ENCODE data around the gene TTC22. TPM values are rescaled to one million over a fixed set of nuclear protein-coding genes. Genes with fewer than 3 reads are reported as not detected.

TTC22 gene
- total RNA-seq, 1 donor from 2014 or later: 5.7 TPM

DNA sequence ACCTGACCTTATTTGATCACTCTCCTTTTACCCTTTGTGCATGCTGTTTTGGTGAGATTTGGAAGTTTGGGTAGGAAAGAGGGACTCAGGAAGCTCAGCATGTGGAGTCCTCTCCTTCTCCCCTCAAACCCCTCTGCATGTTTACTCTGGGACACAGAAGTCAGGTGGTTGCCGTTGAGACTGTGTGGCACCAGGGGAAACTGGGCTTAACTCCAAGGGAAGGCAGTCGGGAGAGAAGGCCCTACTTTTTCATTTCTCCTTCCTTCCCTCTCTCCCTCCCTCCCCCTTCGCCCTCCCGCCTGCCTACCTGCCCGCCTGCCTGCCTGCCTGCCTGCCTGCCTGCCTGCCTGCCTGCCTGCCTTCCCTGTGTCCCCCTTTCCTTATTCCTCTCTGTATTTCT, 34.8 kb upstream of the TTC22 start:
- H3K27me3 ChIP-seq (ENCODE audit: control insufficient read depth, insufficient read depth, low read length): peaks cover 3% of the 10 kb centered on the region
- TF ChIP-seq, protein P1, sequence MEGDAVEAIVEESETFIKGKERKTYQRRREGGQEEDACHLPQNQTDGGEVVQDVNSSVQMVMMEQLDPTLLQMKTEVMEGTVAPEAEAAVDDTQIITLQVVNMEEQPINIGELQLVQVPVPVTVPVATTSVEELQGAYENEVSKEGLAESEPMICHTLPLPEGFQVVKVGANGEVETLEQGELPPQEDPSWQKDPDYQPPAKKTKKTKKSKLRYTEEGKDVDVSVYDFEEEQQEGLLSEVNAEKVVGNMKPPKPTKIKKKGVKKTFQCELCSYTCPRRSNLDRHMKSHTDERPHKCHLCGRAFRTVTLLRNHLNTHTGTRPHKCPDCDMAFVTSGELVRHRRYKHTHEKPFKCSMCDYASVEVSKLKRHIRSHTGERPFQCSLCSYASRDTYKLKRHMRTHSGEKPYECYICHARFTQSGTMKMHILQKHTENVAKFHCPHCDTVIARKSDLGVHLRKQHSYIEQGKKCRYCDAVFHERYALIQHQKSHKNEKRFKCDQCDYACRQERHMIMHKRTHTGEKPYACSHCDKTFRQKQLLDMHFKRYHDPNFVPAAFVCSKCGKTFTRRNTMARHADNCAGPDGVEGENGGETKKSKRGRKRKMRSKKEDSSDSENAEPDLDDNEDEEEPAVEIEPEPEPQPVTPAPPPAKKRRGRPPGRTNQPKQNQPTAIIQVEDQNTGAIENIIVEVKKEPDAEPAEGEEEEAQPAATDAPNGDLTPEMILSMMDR (IDR thresholded peaks at IDR 0.05; ENCODE audit: insufficient read depth, low read length, poor library complexity, severe bottlenecking): no peak
- no peak for DNase-seq (ENCODE audit: low read depth)

DNA sequence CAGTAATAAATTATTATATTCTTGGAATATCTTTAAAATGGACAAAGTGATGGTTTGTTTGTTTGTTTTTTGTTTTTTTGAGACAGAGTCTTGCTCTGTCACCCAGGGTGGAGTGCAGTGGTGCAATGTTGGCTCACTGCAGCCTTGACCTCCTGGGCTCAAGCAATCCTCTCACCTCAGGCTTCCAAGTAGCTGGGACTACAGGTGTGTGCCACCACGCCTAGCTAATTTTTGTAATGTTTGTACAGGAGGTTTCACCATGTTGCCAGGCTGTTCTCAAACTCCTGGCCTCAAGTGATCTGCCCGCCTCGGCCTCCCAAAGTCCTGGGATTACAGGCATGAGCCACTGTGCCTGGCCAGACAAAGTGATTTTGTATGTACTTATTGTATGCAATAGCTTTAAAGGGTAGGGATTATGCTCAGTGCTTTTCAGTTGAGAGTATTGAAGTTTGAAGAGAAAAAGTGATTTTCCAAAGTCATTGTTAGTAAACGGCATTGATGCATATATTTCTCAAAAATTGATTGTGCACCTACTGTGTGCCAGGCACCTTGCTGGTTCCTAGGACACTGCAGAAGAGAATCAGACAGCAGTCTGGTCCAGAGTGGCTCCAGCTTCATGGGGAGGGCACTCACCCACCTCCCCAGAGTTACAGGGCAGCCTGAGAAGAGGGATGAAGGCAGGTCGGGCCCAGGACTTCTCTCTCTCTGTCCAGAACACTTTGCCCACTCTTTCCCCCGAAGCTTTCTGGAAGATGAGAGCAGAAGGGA, 34.2 kb upstream of the TTC22 start:
- no peaks in the 10 kb centered on the region for H3K36me3 ChIP-seq (ENCODE audit: control insufficient read depth, insufficient read depth, low read length)
- TF ChIP-seq, protein P1 (IDR thresholded peaks at IDR 0.05; ENCODE audit: insufficient read depth, low read length, poor library complexity, severe bottlenecking): no peak
- H3K4me3 ChIP-seq (ENCODE audit: low read depth, low read length): no peak overlapping the region
- H3K27me3 ChIP-seq (ENCODE audit: control insufficient read depth, insufficient read depth, low read length): peaks cover 3% of the 10 kb centered on the region
- DNase-seq (ENCODE audit: low read depth): no peak

More for the DNA sequence above, 34.8 kb upstream of the TTC22 start:
- Histone ChIP-seq H3K36me3 (ENCODE audit: control insufficient read depth, insufficient read depth, low read length) (no peaks in the 10 kb centered on the region), H3K4me3 (ENCODE audit: low read depth, low read length) (no peak overlapping the region)

DNA sequence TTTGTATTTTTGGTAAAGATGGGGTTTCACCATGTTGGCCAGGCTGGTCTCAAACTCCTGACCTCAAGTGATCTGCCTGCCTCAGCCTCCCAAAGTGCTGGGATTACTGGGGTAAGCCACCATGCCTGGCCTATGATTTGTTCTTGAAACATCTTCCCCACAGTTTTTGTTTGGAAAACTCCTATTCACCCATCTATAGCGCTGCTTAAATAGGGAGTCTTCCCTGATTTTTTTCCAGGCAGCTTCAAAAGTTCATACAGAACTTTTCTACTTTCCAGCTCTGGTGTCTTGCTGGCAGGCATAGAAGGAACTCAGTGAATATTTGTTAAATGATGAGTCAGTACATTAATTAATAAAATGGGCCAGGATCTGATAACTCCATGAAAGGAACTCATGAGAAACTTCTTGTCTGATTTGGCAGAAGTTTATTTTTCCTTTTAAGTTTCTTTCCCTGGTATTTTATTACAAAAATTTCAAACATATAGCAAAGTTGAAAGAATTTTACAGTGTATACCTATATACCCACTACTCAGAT, 33.0 kb upstream of the TTC22 start:
- H3K4me3 ChIP-seq (ENCODE audit: low read depth, low read length): no peak overlapping the region
- TF ChIP-seq, protein P1 (IDR thresholded peaks at IDR 0.05; ENCODE audit: insufficient read depth, low read length, poor library complexity, severe bottlenecking): no peak
- peaks cover 3% of the 10 kb centered on the region for H3K27me3 ChIP-seq (ENCODE audit: control insufficient read depth, insufficient read depth, low read length)
- DNase-seq (ENCODE audit: low read depth): no peak
- no peaks in the 10 kb centered on the region for H3K36me3 ChIP-seq (ENCODE audit: control insufficient read depth, insufficient read depth, low read length)

DNA sequence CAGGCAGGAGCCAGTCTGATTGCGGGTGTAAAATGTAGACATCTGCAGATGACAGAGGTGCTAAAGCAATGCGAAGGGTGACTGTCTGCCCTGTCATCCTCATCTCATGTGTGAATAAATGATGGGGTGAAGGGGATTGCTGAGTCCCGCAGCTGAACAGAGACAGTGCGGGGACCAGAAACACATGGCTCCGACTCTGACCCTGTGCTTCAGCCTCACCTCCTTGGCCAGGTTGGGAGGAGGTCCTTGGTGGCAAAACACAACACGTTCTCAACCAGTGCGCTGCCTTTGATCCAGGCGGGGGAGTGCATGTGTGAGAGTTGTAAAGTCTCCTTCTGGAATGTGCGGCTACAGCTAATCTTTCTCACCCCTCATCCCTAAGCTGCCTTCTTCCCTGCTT, 32.0 kb upstream of the TTC22 start:
- no peak overlapping the region for H3K4me3 ChIP-seq (ENCODE audit: low read depth, low read length)
- no peaks in the 10 kb centered on the region for H3K36me3 ChIP-seq (ENCODE audit: control insufficient read depth, insufficient read depth, low read length)
- DNase-seq (ENCODE audit: low read depth): no peak
- H3K27me3 ChIP-seq (ENCODE audit: control insufficient read depth, insufficient read depth, low read length): peaks cover 3% of the 10 kb centered on the region
- TF ChIP-seq, protein P1 (IDR thresholded peaks at IDR 0.05; ENCODE audit: insufficient read depth, low read length, poor library complexity, severe bottlenecking): no peak

DNA sequence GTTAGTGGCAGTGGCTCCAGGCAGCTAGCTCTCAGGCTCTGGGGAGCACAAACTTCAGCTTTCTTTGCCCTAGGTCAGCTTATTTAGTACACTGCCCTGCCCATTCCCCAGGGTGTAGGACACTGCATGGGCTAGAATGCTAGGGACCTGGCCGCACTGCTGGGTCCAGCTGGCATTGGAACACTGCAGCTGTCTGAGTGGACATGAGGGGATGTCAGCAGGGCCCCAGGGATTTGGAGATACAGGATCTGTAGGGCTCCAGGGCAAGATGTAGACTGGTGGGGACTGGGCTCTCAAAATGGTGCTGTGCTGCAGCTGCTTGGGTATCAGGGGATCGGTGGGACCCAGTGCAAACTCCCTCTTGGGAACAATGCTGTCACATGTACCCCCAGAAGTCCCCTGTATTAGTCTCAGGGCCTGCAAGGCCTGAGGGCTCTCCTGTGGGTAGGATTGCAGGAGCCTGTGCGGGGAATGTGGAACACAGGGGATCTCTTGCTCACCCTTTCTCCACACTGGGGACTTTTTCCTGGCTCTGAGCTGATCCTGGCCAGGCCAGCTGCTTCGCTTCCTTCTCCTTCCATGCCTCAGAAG, 25.2 kb upstream of the TTC22 start:
- no peak for DNase-seq (ENCODE audit: low read depth)

More for the DNA sequence above, 25.2 kb upstream of the TTC22 start:
- no peaks in the 10 kb centered on the region for H3K36me3 ChIP-seq (ENCODE audit: control insufficient read depth, insufficient read depth, low read length)
- H3K27me3 ChIP-seq (ENCODE audit: control insufficient read depth, insufficient read depth, low read length): peaks cover 2% of the 10 kb centered on the region
- H3K4me3 ChIP-seq (ENCODE audit: low read depth, low read length): no peak overlapping the region
- TF ChIP-seq, protein P1 (IDR thresholded peaks at IDR 0.05; ENCODE audit: insufficient read depth, low read length, poor library complexity, severe bottlenecking): no peak

Measured in kidney epithelial cell (primary cell).